ENCODE measurements around the gene RABL6. TPM values are rescaled to one million over a fixed set of nuclear protein-coding genes. Genes with fewer than 3 reads are reported as not detected.
"Not testable (repeated sequence)": the region's sequence is repeated elsewhere in the genome, so short reads cannot be mapped to it uniquely, and the experiment has no call there.

The RABL6 gene
- total RNA-seq, 1 donor from 2014 or later: 69.4 TPM

- H3K9me3 Mint-ChIP-seq (ENCODE audit: unreplicated experiment): no peaks in the 10 kb centered on the region
- DNase-seq (ENCODE audit: low read depth): no peak
- peaks cover 6% of the 10 kb centered on the region for H3K36me3 Mint-ChIP-seq (ENCODE audit: low read depth, unreplicated experiment)
- TF ChIP-seq EZH2 (IDR thresholded peaks at IDR 0.05; ENCODE audit: insufficient read depth, low read length) (no peak), CTCF (IDR thresholded peaks at IDR 0.05; ENCODE audit: insufficient read depth, low read depth, low read length) (no peak)
- FAIRE-seq: no peak
- Histone ChIP-seq H3K27me3 (ENCODE audit: insufficient read depth, low read length) (peaks cover 15% of the 10 kb centered on the region), H3K9me3 (ENCODE audit: insufficient read depth, low read depth, low read length) (no peaks in the 10 kb centered on the region), H4K20me1 (ENCODE audit: insufficient read depth, low read length) (peaks cover 22% of the 10 kb centered on the region), H3K27ac (ENCODE audit: low read depth, low read length) (no peak overlapping the region), H3K79me2 (ENCODE audit: insufficient read depth, low read length) (peaks cover 9% of the 10 kb centered on the region), H3K4me2 (ENCODE audit: low read length) (no peak overlapping the region), H3K36me3 (ENCODE audit: insufficient read depth, low read length) (no peaks in the 10 kb centered on the region), H2AFZ (ENCODE audit: low read depth, low read length) (no peak overlapping the region), H3K4me1 (ENCODE audit: insufficient read depth, low read length) (peaks cover 18% of the 10 kb centered on the region), H3K4me3 (ENCODE audit: insufficient read depth, low read depth, low read length) (no peak overlapping the region), H3K9ac (ENCODE audit: low read length) (no peak overlapping the region)
- peaks cover 15% of the 10 kb centered on the region for H3K4me1 Mint-ChIP-seq (ENCODE audit: low read depth, unreplicated experiment)
- H3K4me3 Mint-ChIP-seq (ENCODE audit: unreplicated experiment): peak overlapping the region; percentile 15
- H3K27ac Mint-ChIP-seq (ENCODE audit: unreplicated experiment): no peak overlapping the region
- H3K27me3 Mint-ChIP-seq (ENCODE audit: low read depth, unreplicated experiment): no peaks in the 10 kb centered on the region
Measured at GRCh38 chr9:136795000-136795348, 12.8 kb upstream of the RABL6 start.

DNA sequence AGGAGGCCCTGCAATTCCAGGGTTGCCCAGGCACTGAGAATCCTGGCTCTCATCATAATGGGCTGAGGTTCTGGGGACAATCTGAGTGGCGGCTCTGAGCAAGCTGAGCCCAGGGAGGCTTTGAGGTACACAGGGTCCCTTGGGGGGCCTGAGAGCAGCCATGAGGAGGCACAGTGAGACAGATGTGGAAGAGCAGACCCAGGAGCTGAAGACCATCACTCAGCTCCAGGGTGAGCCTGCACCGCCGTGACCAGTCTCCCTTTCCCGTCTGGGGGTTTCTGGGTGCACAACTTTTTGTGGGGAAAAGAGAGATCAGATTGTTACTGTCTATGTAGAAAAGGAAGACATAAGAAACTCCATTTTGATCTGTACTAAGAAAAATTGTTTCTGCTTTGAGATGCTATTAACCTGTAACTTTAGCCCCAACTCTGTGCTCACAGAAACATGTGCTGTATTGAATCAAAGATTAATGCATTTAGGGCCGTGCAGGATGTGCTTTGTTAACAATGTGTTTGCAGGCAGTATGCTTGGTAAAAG lies 11.4 kb upstream of the RABL6 start, which contains the start of gene CCDC183:
TSS of gene CCDC183 (plus strand) at position 101 of the 537 bp plus-strand sequence. CDS start at position 161, 60 bp downstream.
- no peak within 1 kb of the TSS for H2AFZ ChIP-seq (ENCODE audit: low read depth, low read length)
- H3K9ac ChIP-seq (ENCODE audit: low read length): no peak within 1 kb of the TSS
- H3K27ac ChIP-seq (ENCODE audit: low read depth, low read length): no peak within 1 kb of the TSS
- no peaks in the 10 kb centered on the region for H3K36me3 ChIP-seq (ENCODE audit: insufficient read depth, low read length)
- DNase-seq (ENCODE audit: low read depth) (no peak), FAIRE-seq (no peak)
- H3K9me3 ChIP-seq (ENCODE audit: insufficient read depth, low read depth, low read length): no peaks in the 10 kb centered on the region
- Mint-ChIP-seq H3K4me1 (ENCODE audit: low read depth, unreplicated experiment) (peaks cover 20% of the 10 kb centered on the region), H3K4me3 (ENCODE audit: unreplicated experiment) (peak within 1 kb of the TSS; percentile 75), H3K9me3 (ENCODE audit: unreplicated experiment) (no peaks in the 10 kb centered on the region), H3K27ac (ENCODE audit: unreplicated experiment) (peak within 1 kb of the TSS; percentile 7), H3K36me3 (ENCODE audit: low read depth, unreplicated experiment) (peaks cover 6% of the 10 kb centered on the region), H3K27me3 (ENCODE audit: low read depth, unreplicated experiment) (no peaks in the 10 kb centered on the region)
- H4K20me1 ChIP-seq (ENCODE audit: insufficient read depth, low read length): peaks cover 24% of the 10 kb centered on the region
- H3K4me1 ChIP-seq (ENCODE audit: insufficient read depth, low read length): peaks cover 15% of the 10 kb centered on the region
- no peak within 1 kb of the TSS for H3K4me3 ChIP-seq (ENCODE audit: insufficient read depth, low read depth, low read length)
- peaks cover 9% of the 10 kb centered on the region for H3K79me2 ChIP-seq (ENCODE audit: insufficient read depth, low read length)
- no peak for TF ChIP-seq CTCF (IDR thresholded peaks at IDR 0.05; ENCODE audit: insufficient read depth, low read depth, low read length)
- TF ChIP-seq EZH2 (IDR thresholded peaks at IDR 0.05; ENCODE audit: insufficient read depth, low read length): no peak
- H3K4me2 ChIP-seq (ENCODE audit: low read length): peak within 1 kb of the TSS; percentile 32
- peaks cover 23% of the 10 kb centered on the region for H3K27me3 ChIP-seq (ENCODE audit: insufficient read depth, low read length)

DNA sequence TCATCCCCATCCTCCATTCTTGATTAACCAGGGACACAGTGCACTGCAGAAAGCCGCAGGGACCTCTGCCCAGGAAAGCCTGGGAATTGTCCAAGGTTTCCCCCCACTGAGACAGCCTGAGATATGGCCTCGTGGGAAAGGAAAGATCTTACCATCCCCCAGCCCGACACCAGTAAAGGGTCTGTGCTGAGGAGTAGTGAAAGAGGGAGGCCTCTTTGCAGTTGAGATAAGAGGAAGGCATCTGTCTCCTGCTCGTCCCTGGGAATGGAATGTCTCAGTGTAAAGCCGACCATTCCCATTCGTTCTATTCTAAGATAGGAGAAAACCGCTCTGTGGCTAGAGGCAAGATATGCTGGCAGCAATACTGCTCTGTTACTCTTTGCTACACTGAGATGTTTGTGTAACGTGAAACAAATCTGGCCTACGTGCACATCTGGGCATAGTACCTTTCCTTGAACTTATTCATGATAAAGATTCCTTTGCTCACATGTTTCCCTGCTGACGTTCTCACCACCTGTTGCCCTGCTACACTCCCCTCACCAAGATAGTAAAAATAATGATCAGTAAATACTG lies 10.9 kb upstream of the RABL6 start:
- peak; percentile 66 for DNase-seq (ENCODE audit: low read depth)
- Histone ChIP-seq H3K4me1 (ENCODE audit: insufficient read depth, low read length) (peaks cover 11% of the 10 kb centered on the region), H4K20me1 (ENCODE audit: insufficient read depth, low read length) (peaks cover 23% of the 10 kb centered on the region), H3K4me2 (ENCODE audit: low read length) (peak overlapping the region; percentile 32), H3K27me3 (ENCODE audit: insufficient read depth, low read length) (peaks cover 27% of the 10 kb centered on the region)
- H3K27ac Mint-ChIP-seq (ENCODE audit: unreplicated experiment): peak overlapping the region; percentile 7
- not testable (repeated sequence) for H3K36me3 Mint-ChIP-seq (ENCODE audit: low read depth, unreplicated experiment); H3K4me3 ChIP-seq (ENCODE audit: insufficient read depth, low read depth, low read length); H3K9me3 ChIP-seq (ENCODE audit: insufficient read depth, low read depth, low read length); H3K9ac ChIP-seq (ENCODE audit: low read length); H3K27me3 Mint-ChIP-seq (ENCODE audit: low read depth, unreplicated experiment); H3K79me2 ChIP-seq (ENCODE audit: insufficient read depth, low read length); H3K9me3 Mint-ChIP-seq (ENCODE audit: unreplicated experiment); H3K27ac ChIP-seq (ENCODE audit: low read depth, low read length); H3K36me3 ChIP-seq (ENCODE audit: insufficient read depth, low read length); H2AFZ ChIP-seq (ENCODE audit: low read depth, low read length); FAIRE-seq
- H3K4me1 Mint-ChIP-seq (ENCODE audit: low read depth, unreplicated experiment): peaks cover 20% of the 10 kb centered on the region
- H3K4me3 Mint-ChIP-seq (ENCODE audit: unreplicated experiment): peak overlapping the region; percentile 75
